ENCODE measurements around the gene C1R.
"Not testable (repeated sequence)": the region's sequence is repeated elsewhere in the genome, so short reads cannot be mapped to it uniquely, and the experiment has no call there.

Gene C1R

DNA sequence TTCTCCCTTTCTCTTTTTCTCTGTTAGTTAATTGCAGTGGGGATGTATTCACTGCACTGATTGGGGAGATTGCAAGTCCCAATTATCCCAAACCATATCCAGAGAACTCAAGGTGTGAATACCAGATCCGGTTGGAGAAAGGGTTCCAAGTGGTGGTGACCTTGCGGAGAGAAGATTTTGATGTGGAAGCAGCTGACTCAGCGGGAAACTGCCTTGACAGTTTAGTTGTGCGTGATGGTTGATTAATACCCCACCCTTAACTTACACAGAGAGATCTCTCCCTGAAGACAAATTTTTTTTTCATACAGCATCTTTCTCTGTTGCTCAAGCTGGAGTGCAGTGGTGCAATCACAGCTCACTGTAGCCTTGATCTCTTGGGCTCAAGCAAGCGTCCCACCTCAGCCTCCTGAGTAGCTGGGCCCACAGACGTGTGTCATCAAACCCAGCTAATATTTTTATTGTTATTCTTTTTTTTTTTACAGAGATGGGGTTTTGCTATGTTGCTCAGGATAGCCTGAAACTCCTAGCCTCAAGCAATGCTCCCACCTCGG, 27.1 kb downstream of the C1R start:
- no peak for DNase-seq

DNA sequence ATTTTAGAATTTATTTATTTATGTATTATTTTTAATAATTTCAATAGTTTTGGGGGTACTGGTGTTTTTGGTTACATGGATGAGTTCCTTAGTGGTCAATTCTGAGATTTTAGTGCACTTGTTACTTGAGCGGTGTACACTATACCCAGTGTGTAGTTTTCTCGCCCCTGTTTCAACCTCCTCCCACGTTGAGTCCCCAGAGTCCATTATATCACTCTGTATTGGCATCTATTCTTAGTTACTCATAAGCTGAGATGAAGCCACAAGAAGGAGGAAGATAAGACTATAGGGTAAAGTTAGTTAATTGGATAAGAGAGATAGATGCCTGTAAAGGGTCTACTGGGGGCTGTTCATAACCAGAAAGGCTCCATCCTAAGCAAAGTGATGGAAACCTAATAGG, 27.7 kb downstream of the C1R start:
- no peak for DNase-seq

DNA sequence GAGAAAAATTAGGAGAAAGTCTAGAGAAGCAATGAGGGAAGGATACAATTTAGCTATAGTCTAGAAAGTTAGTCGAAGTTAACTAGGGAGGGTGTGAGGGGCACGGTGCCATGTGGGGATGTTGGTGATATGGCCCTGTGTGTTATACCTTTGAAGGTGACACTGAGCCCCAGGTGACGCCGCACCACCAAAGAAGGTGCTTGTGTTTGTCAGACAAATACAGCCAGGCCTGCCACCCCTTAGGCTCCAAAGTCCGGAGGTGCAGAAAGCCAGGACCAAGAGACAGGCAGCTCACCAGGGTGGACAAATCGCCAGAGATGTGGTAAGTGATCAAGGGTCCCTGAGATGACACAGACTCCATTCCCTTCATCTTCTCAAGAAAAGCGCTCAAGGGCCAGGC, 30.6 kb downstream of the C1R start:
- no peak for DNase-seq

GRCh38 chr12:7061138-7061537, 31.1 kb downstream of the C1R start:
- no peak for DNase-seq

DNA sequence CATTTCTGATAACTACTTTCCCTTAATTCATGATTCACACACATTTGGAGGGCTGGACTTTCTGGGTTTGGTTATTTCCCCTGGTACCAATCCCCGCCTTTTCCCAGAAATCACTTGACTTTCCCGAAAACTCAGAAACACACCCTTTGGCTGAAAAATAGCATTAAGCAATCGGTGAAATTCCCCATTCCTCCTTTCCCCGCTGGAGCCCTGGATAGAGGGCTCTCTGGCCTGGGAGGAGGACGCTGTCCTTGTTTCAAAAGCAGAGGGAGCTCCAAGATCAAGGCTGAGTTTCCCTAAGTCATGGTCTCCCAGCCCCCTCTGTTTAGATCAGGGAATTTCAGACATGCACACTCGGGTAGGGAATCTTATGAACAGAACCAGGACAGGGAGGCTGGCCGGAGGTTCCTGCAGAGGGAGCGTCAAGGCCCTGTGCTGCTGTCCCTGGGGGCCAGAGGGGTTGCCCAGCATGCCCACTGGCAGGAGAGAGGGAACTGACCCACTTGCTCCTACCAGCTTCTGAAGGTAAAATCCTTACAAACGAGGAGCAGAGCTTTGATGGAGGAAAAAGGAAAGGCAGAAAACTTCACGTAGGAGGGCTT, 31.8 kb downstream of the C1R start, which contains the start of gene C1S:
Gene C1S (plus strand): TSS at position 366 of the 602 bp plus-strand sequence. CDS start 1,195 bp downstream, outside the sequence.
- DNase-seq, result peak; percentile 97

DNA sequence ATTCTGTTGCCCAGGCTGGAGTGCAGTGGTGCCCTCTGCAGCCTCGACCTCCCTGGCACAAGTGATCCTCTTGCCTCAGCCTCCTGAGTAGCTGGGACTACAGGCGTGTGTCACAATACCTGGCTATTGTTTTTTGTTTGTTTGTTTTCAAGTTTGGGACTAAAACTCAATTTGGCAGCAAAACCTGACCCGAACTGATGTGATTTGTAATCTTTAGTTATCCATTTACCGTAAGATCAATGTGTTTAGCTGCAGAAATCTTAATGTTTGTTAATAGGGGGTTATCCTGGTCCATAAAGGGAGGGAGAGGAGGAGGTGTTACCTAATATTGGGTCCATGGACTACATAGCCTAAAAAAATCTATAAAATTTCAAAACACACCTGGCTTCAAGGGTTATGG, 32.5 kb downstream of the C1R start:
- no peak for DNase-seq

DNA sequence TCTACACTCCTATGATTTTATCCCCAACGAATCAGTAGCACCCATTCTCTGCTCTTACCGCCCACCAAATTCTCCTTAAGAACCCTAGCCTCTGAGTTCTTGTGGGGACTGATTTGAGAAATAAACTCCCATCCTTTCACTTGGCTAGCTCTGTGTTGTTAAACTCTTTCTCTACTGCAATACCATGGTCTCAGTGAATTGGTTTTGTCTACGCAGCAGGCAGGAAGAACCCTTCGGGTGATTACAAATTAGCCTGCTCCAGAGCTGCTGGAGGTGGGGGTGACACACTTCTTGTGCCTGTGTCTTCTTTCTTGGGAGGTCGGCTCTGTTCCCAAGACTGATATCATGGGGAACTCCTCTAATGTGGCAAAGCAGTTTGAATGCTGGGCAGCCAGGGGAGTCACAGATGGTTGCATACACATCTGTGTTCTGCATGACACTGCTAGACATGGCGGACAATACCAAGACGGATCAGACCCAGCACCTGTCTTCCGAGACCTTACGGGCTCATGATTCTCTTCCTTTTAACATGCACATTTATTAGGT, 33.3 kb downstream of the C1R start:
- DNase-seq, result no peak

GRCh38 chr12:7058163-7058845, 33.9 kb downstream of the C1R start:
- no peak for DNase-seq

- DNase-seq, result not testable (repeated sequence)
Observed at GRCh38 chr12:7055736-7056135, 36.5 kb downstream of the C1R start.

GRCh38 chr12:7054925-7055324, 37.3 kb downstream of the C1R start:
- no peak for DNase-seq

DNA sequence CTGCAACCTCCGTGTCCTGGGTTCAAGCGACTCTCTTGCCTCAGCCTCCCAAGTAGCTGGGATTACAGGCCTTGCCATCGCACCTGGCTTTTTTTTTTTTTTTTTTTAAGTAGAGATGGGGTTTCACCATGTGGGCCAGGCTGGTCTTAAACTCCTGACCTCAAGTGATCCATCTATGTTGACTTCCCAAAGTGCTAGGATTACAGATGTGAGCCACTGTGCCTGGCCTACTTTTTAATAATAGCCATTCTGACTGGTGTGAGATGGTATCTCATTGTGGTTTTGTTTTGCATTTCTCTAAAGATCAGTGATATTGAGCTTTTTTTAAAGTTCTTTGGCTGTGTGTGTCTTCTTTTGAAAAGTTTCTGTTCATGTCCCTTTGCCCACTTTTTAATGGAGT, 42.3 kb downstream of the C1R start:
- not testable (repeated sequence) for DNase-seq

DNA sequence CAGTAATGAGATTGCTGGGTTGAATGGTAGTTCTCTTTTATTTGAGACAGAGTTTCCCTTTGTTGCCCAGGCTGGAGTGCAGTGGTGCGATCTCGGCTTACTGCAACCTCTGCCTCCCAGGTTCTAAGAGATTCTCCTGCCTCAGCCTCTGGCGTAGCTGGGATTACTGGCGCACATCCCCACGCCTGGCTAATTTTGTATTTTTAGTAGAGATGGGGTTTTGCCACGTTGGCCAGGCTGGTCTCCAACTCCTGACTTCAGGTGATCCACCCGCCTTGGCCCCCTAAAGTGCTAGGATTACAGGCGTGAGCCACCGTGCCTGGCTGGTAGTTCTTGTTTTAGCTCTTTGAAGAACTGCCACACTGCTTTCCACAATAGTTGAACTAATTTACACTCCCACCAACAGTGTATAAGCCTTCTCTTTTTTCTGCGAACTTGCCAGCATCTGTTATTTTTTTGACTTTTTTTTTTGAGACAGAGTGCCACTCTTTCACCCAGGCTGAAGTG, 42.7 kb downstream of the C1R start:
- not testable (repeated sequence) for DNase-seq

DNA sequence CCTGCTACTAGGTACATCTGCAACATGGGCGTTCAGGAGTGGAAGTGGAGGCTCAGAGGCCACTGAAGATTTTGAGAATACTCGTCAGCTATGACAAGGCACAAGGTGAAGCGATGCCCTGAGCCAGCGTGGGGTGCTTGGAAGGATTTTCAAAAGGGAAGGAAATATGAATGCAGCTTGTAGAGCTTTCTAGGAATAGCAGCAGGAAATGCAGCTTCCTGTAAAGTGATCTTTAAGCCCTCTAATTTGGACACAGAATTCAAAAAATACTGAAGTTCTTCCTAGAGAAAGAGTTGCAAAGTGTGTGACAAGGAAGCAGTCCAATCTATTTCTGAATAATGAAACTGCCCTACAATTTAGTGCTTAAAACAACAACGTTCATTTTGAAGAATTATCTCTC, 44.9 kb downstream of the C1R start:
- DNase-seq, result no peak

GRCh38 chr12:7046383-7047105, 45.7 kb downstream of the C1R start:
- no peak for DNase-seq

DNA sequence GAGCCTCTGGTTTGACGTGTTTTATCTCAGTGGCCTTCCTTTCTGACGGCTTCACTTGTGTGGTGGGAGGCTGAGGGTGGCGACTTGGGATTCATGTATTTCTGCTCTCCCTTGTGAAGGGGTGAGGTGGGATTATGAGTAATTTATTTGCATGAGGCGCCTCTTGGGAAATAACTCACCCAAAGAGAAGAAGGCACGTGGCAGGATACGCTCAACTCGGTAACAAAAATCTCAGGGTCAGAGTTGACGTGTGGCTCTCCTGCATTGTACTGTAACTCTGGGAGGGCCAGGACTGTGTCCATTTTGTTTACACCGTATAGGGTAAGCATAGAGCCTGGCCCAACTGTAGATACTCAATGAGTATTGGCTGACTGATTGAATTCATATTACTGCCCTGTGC, 46.3 kb downstream of the C1R start:
- DNase-seq, result no peak

- peak; percentile 41 for DNase-seq
Observed at GRCh38 chr12:7042842-7043241, 49.4 kb downstream of the C1R start.

- DNase-seq, result no peak
Observed at GRCh38 chr12:7039403-7039802, 52.8 kb downstream of the C1R start.

DNA sequence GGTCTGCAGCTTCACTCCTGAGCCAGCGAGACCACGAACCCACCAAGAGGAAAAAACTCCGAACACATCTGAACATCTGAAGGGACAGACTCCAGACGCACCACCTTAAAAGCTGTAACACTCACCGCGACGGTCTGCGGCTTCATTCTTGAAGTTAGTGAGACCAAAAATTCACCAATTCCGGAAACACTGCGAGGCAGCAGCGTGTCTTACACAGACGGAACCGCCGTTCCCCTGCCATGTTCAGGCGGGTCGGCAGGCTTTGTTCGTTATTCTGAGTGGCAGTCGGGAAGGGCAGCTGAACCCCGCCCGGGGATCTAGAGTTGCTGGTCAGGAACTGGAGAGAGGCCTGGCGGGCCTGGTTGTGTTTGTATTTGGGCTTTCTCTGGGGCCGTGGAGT, 53.7 kb downstream of the C1R start:
- no peak for DNase-seq

- DNase-seq, result not testable (repeated sequence)
Observed at GRCh38 chr12:7037411-7037810, 54.8 kb downstream of the C1R start.

GRCh38 chr12:7035463-7035862, 56.8 kb downstream of the C1R start:
- DNase-seq, result no peak

- DNase-seq, result no peak
Observed at GRCh38 chr12:7034464-7034863, 57.8 kb downstream of the C1R start.

DNA sequence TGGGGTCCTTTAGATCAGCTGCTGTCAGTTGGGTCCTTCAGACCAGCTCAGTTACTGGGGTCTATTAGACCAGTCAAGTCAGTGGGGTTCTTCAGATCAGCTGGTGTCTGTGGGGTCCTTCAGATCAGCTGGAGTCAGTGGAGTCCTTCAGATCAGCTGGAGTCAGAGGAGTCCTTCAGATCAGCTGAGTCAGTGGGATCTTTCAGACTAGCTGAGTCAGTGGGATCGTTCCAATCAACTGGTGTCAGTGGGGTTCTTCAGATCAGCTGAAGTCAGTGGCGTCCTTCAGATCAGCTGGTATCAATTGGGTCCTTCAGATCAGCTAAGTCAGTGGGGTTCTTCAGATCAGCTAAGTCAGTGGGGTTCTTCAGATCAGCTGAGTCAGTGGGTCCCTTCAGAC, 59.3 kb downstream of the C1R start:
- no peak for DNase-seq

GRCh38 chr12:7031306-7031705, 60.9 kb downstream of the C1R start:
- no peak for DNase-seq

Measured in fibroblast of skin of right biceps (primary cell).